Activated naive CD8-positive, alpha-beta T cell treated with anti-CD3 and anti-CD28 coated beads for 36 hours (primary cell): ENCODE results near the gene PIK3C2A. TPM values are rescaled to one million over a fixed set of nuclear protein-coding genes. Genes with fewer than 3 reads are reported as not detected.
"Not testable (repeated sequence)": the region's sequence is repeated elsewhere in the genome, so short reads cannot be mapped to it uniquely, and the experiment has no call there.

Experiments
- DNase-seq: peaks from one replicate; pipeline ENCODE4 v3.0.0; 2021
- H3K27ac Mint-ChIP-seq: one replicate; pipeline ENCODE4 v1.8.0; 2022; ENCODE audit warnings: mild to moderate bottlenecking, moderate library complexity, mixed read lengths
- H3K27me3 Mint-ChIP-seq: one replicate; pipeline ENCODE4 v1.8.0; 2022; ENCODE audit warnings: mild to moderate bottlenecking, mixed read lengths
- H3K36me3 Mint-ChIP-seq: one replicate; pipeline ENCODE4 v1.8.0; 2021; ENCODE audit warnings: mild to moderate bottlenecking, mixed read lengths
- H3K4me1 Mint-ChIP-seq: one replicate; pipeline ENCODE4 v1.8.0; 2021; ENCODE audit warnings: mixed read lengths
- H3K4me3 Mint-ChIP-seq: one replicate; pipeline ENCODE4 v1.8.0; 2022; ENCODE audit warnings: mild to moderate bottlenecking, moderate library complexity, mixed read lengths
- H3K9me3 Mint-ChIP-seq: one replicate; pipeline ENCODE4 v1.8.0; 2022; ENCODE audit warnings: mixed read lengths
- total RNA-seq, 2 experiments: library from RNA; stranded (reverse); gene quantifications; one replicate each; pipeline ENCODE4 v1.2.3, GENCODE V29; 2021

The PIK3C2A gene
- total RNA-seq, 2 experiments from 2014 or later = 27.8 to 28.5 TPM

GRCh38 chr11:17229481-17230152, 21.8 kb upstream of the PIK3C2A start:
- Mint-ChIP-seq H3K4me3 (no peak overlapping the region), H3K27ac (no peak overlapping the region)

GRCh38 chr11:17228186-17228925, 20.6 kb upstream of the PIK3C2A start:
- not testable (repeated sequence) for DNase-seq, H3K27me3 Mint-ChIP-seq, H3K36me3 Mint-ChIP-seq, H3K4me3 Mint-ChIP-seq, H3K27ac Mint-ChIP-seq, H3K9me3 Mint-ChIP-seq
- peaks cover 20% of the 10 kb centered on the region for H3K4me1 Mint-ChIP-seq

More at GRCh38 chr11:17229481-17230152, 21.8 kb upstream of the PIK3C2A start:
- peaks cover 1% of the 10 kb centered on the region for H3K36me3 Mint-ChIP-seq
- H3K4me1 Mint-ChIP-seq = peaks cover 20% of the 10 kb centered on the region
- no peaks in the 10 kb centered on the region for H3K9me3 Mint-ChIP-seq
- no peaks in the 10 kb centered on the region for H3K27me3 Mint-ChIP-seq
- no peak for DNase-seq

DNA sequence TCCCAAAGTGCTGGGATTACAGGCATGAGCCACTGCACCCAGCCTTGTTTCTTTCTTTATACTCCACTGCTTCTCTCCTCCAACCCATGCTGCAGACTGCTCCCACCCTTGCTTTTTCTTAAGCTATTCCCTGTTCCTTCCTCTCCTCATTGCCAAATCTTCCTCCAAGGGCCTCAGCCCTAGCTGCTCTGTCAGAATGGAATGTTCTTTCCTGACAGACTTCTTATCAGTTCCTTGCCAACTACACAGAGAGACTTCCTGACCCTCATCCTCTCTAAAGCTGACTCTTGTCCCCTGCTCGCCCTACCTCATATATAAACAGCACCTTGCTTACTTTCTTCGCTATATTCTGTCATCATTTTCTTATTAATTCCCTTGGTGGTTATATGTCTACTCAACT, 16.9 kb upstream of the PIK3C2A start:
- Mint-ChIP-seq H3K4me3 (no peak overlapping the region), H3K27ac (no peak overlapping the region), H3K36me3 (no peaks in the 10 kb centered on the region), H3K27me3 (no peaks in the 10 kb centered on the region), H3K4me1 (no peaks in the 10 kb centered on the region), H3K9me3 (no peaks in the 10 kb centered on the region)
- DNase-seq = no peak

- DNase-seq = no peak
- Mint-ChIP-seq H3K9me3 (no peaks in the 10 kb centered on the region), H3K4me3 (no peak overlapping the region), H3K27me3 (no peaks in the 10 kb centered on the region), H3K27ac (no peak overlapping the region), H3K36me3 (no peaks in the 10 kb centered on the region), H3K4me1 (no peaks in the 10 kb centered on the region)
These were observed 14.2 kb upstream of the PIK3C2A start for GRCh38 chr11:17221968-17222367.

DNA sequence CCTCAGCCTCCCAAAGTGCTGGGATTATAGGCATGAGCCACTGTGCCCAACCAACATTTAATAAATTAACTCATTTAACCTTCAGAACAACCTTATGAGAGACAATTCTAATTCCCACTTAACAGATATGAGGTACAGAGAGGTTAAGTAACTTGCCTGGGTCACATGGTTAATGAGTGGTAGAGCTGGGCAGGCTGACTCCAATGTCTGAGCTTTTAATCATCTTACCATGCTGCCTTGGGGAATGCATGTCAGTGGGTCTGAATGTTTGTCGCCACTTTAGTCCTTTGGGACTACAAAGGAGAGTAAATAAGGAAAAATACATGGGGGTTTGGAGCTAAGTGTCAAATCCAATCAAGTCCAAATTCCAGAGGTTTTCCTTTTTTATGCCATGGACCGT, 11.2 kb upstream of the PIK3C2A start:
- Mint-ChIP-seq H3K27ac (no peak overlapping the region), H3K36me3 (peaks cover 11% of the 10 kb centered on the region), H3K4me1 (no peaks in the 10 kb centered on the region), H3K9me3 (peaks cover 5% of the 10 kb centered on the region), H3K27me3 (no peaks in the 10 kb centered on the region), H3K4me3 (no peak overlapping the region)
- DNase-seq = no peak

GRCh38 chr11:17218403-17218802, 10.6 kb upstream of the PIK3C2A start:
- Mint-ChIP-seq H3K36me3 (peaks cover 16% of the 10 kb centered on the region), H3K27me3 (no peaks in the 10 kb centered on the region), H3K9me3 (peaks cover 7% of the 10 kb centered on the region), H3K4me1 (no peaks in the 10 kb centered on the region), H3K4me3 (no peak overlapping the region), H3K27ac (no peak overlapping the region)
- DNase-seq = no peak

DNA sequence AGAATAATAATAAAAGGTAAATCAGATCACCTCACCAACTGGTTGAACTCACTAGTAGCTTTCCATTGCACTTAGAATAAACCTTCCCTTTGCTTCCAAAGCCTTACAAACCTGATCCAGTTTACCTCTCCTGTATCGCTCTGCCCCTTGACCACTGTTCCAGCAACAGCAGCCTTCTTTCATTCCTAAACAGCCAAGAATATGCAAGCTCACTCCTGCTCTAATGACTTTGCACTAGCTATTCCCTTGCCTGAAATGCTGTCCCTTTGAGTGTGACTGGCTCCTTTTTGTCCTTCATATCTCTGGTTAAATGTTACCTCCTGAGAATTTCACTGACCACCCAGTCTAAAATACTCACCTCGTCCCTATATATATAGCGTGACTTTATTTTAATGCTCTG, 9.6 kb upstream of the PIK3C2A start:
- Mint-ChIP-seq H3K27ac (no peak overlapping the region), H3K4me1 (no peaks in the 10 kb centered on the region)

GRCh38 chr11:17214338-17214737, 6.6 kb upstream of the PIK3C2A start:
- no peak for DNase-seq
- Mint-ChIP-seq H3K4me3 (no peak overlapping the region), H3K9me3 (peaks cover 7% of the 10 kb centered on the region), H3K27me3 (no peaks in the 10 kb centered on the region), H3K4me1 (peaks cover 11% of the 10 kb centered on the region), H3K36me3 (peaks cover 21% of the 10 kb centered on the region), H3K27ac (no peak overlapping the region)

More for the DNA sequence above, 9.6 kb upstream of the PIK3C2A start:
- H3K9me3 Mint-ChIP-seq = peaks cover 7% of the 10 kb centered on the region
- peaks cover 21% of the 10 kb centered on the region for H3K36me3 Mint-ChIP-seq
- H3K27me3 Mint-ChIP-seq = no peaks in the 10 kb centered on the region
- H3K4me3 Mint-ChIP-seq = no peak overlapping the region
- DNase-seq = no peak

GRCh38 chr11:17211286-17211685, 3.5 kb upstream of the PIK3C2A start:
- Mint-ChIP-seq H3K4me3 (no peak overlapping the region), H3K9me3 (peaks cover 7% of the 10 kb centered on the region), H3K36me3 (peaks cover 19% of the 10 kb centered on the region), H3K27ac (no peak overlapping the region), H3K4me1 (peaks cover 26% of the 10 kb centered on the region), H3K27me3 (no peaks in the 10 kb centered on the region)
- no peak for DNase-seq

DNA sequence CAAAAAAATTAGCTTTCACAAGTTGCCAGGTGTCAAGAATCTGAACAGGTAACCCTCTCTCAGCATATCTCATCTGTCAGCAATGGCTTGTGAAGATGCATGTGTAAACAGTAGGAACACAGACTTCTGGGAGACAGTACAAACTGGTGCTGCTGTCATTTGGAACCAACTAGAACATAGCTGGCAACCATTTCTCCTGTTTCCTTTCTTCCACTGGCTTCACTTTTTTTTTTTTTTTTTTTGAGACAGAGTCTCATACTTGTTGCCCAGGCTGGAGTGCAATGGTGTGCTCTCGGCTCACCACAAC, 2.1 kb upstream of the PIK3C2A start:
- Mint-ChIP-seq H3K4me3 (peak overlapping the region; percentile 94), H3K4me1 (peaks cover 30% of the 10 kb centered on the region), H3K27ac (no peak overlapping the region), H3K27me3 (no peaks in the 10 kb centered on the region), H3K36me3 (peaks cover 17% of the 10 kb centered on the region), H3K9me3 (peaks cover 7% of the 10 kb centered on the region)
- DNase-seq = no peak

DNA sequence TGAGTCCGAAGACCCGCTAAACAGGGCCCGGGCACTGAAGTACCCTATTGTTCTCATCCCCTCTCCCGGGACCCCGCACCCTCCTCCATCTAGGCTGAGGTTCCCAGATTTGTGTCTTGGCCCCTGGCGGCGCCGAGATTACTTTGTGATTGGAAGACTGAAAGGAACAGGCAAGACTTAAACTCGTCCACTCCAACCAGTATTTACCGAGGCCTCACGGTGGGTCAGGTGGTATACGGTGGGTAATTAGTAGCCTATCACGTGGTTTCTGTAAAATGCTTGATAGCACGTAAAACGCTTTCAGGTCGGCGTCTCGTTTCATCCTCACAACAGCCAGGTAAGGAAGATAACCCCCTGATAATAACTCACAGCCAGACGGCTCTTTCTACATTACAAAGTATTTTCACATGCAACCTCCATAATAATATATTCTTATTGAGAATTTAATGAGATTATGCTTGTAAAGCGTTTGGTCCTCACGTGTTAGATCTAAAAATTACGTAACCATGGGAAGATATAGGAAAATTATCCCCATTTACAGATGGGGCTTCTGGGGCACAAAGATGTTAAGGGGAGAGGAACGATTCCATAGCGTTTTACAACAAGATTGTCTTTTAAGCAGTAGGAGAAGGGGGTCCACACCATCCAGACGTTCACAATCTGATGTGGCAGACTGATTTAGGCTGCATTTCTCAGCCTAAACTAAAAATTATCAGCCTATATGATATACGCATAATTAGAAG, 642 bp upstream of the PIK3C2A start:
- peak; percentile 59 for DNase-seq
- Mint-ChIP-seq H3K4me1 (peaks cover 31% of the 10 kb centered on the region), H3K27me3 (no peaks in the 10 kb centered on the region), H3K27ac (peak overlapping the region; percentile 97), H3K36me3 (peaks cover 8% of the 10 kb centered on the region), H3K4me3 (peak overlapping the region; percentile 94), H3K9me3 (no peaks in the 10 kb centered on the region)

DNA sequence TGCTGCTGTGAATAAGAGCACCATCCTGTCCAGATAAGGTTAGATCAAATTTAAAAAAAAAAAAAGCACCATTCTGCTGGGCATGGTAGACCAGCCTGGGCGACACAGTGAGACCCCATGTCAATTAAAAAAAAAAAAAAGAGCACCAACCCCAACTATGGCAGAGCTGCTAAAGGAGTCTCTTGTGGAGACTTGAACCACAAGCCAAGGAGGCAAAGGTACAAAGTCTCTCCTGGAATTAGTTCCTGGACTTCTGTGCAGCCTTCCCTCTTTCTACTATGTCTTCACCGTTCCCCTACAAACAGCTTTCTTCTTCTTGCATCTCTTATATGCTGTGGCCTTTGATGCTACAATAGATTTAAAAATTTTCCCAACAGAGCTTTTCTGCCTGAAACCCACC, 1.3 kb downstream of the PIK3C2A start:
- no peak for DNase-seq
- Mint-ChIP-seq H3K4me1 (peaks cover 37% of the 10 kb centered on the region), H3K36me3 (peaks cover 9% of the 10 kb centered on the region), H3K27me3 (no peaks in the 10 kb centered on the region), H3K27ac (peak overlapping the region; percentile 69), H3K4me3 (peak overlapping the region; percentile 94), H3K9me3 (no peaks in the 10 kb centered on the region)

DNA sequence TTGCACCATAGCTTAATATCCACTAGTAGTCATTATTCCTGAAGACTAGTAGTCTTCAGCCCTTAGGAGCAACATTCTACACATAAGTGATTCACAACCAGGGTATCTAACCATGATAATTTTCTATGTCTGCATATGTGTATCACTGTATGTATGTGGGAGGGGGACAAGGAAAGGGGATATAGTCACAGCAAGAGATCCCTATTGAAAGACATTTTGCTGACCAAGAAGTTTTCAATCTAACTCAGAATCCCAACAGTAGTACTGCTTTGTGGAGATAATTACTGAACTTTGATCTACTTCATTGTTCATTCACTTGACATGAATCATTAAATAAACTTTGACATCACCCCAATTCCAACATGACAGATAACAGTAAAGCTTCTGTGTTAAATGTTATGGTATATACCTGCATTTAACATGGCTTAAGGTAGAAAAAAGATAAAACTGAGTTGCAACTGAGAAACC, 10.3 kb downstream of the PIK3C2A start:
- H3K9me3 Mint-ChIP-seq = no peaks in the 10 kb centered on the region
- peaks cover 10% of the 10 kb centered on the region for H3K4me1 Mint-ChIP-seq
- H3K36me3 Mint-ChIP-seq = peaks cover 20% of the 10 kb centered on the region

GRCh38 chr11:17188675-17189074, 19.1 kb downstream of the PIK3C2A start:
- Mint-ChIP-seq H3K36me3 (peaks cover 25% of the 10 kb centered on the region), H3K27ac (no peak overlapping the region)
- DNase-seq = no peak

More for the DNA sequence above, 10.3 kb downstream of the PIK3C2A start:
- no peak overlapping the region for H3K27ac Mint-ChIP-seq
- no peak for DNase-seq
- no peaks in the 10 kb centered on the region for H3K27me3 Mint-ChIP-seq
- no peak overlapping the region for H3K4me3 Mint-ChIP-seq

GRCh38 chr11:17186932-17187692, 20.7 kb downstream of the PIK3C2A start:
- Mint-ChIP-seq H3K9me3 (no peaks in the 10 kb centered on the region), H3K4me1 (peaks cover 16% of the 10 kb centered on the region), H3K36me3 (peaks cover 19% of the 10 kb centered on the region), H3K4me3 (no peak overlapping the region), H3K27ac (peak overlapping the region; percentile 8), H3K27me3 (no peaks in the 10 kb centered on the region)
- DNase-seq = no peak

More at GRCh38 chr11:17188675-17189074, 19.1 kb downstream of the PIK3C2A start:
- Mint-ChIP-seq H3K4me3 (no peak overlapping the region), H3K4me1 (peaks cover 16% of the 10 kb centered on the region), H3K27me3 (no peaks in the 10 kb centered on the region), H3K9me3 (no peaks in the 10 kb centered on the region)
